GM08714 (cell line): Measurements from ENCODE around the gene ERC2.

Source experiments
- H3K4me3 ChIP-seq: fragments of 200-500 bp; sonication (Bioruptor generic); 2 replicates; pipeline ENCODE4 v1.5.1; 2014; ENCODE audit warnings: mild to moderate bottlenecking, low read length, inconsistent platforms
- ZNF274 ChIP-seq: IDR thresholded peaks from 2 replicates; pipeline ENCODE4 v1.6.1; 2012; ENCODE audit warnings: mild to moderate bottlenecking, low read depth, low read length

The ERC2 gene

DNA sequence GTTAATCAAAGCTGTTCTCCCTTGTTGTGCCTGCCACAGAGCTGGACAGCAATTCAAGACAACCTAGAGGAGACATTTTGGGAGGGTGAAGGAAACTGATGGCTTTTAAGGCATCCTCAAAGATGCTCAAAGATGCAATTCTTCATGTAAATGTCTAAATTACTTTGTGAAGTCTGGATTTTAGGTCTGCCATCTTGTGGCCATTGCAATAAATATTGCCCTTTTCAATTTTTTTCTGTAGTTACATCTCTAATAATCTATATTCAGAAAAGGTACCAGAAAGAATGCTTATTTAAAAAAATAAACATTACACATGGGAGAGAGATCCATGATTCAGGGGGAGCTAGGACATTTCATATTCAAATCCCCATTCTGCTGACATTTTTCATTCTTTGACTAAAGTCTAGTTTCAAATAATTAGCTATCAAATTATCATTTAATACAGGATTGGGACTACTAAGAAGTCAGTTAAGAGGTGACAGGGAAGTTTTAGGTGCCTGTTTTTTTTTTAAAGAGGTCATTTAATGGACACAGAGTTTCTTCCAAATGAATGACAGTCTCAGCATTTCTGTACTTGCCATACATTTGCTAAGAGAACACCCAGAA is 721.4 kb downstream of the ERC2 start:
- TF ChIP-seq ZNF274, result no peak
- no peak overlapping the region for H3K4me3 ChIP-seq

DNA sequence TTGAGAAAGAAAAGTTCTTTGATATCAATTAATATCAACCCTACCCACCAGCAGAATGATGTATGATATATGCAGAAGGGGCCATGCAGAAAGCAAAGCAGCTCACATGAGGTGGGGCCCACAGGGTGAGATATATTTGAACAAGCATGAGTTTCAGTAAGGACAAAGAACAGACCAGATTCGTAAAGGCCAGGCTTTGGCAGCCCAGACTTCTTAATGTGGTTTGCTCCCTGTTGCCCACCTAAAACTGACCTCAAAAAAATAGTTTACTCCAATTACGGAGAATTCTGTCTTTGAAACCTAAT is 725.5 kb downstream of the ERC2 start:
- H3K4me3 ChIP-seq, result no peak overlapping the region
- no peak for TF ChIP-seq ZNF274

DNA sequence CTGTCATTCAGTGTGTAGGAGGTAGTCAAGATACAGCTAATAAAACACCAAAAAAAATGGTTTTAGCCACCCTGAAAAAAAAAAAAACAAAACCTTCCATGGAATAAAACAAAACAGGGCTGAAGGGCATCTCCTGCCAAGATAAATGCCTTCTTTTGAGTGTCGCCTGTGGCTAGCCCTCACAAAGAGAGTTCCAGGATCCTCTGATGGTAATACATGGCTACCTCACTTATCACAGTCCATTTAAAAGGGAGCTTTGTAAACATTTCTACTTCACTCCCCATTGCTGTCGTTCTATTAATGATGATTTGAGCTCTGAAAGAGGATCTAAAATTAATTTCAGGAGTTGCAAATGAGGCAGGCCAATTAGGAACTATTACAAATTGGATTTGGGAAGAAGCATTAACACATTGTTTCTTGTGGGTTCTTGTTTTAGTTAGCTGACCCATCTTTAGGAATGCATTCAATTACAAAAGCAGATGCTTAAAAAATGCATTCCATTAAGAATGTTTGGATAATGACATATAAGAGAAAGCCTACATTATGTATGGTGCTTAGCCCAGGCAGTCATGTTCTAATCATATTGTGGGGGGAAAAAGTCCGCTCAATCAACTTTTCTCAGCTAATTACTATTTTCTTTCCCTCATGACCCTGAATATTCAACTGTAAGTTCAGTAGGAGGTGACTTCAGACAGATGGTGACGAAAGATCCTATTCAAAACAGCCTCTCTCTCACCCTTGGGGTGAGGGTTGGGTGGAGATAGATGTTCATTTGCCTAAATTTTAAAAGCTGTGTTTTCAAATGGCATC is 726.0 kb downstream of the ERC2 start:
- TF ChIP-seq ZNF274, result no peak
- no peak overlapping the region for H3K4me3 ChIP-seq

DNA sequence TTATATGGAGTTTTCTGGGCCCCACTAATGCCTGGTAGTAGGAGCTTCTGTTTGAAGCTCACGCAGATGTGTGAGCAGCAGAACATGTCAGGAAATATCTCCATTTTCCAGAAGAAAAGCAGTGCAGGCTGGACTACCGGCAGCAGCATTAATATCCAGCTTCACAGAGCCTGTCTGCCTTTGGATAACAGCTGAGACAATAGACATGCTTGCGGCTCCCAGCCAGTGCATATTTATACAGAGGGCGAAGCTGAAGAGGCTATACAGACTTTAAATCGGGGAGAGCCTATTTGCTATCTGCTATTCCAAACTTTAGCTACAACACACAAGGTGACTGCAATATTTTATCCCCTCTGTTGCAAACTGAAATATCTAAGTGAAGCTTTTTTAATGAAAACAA is 731.1 kb downstream of the ERC2 start:
- no peak overlapping the region for H3K4me3 ChIP-seq
- no peak for TF ChIP-seq ZNF274

DNA sequence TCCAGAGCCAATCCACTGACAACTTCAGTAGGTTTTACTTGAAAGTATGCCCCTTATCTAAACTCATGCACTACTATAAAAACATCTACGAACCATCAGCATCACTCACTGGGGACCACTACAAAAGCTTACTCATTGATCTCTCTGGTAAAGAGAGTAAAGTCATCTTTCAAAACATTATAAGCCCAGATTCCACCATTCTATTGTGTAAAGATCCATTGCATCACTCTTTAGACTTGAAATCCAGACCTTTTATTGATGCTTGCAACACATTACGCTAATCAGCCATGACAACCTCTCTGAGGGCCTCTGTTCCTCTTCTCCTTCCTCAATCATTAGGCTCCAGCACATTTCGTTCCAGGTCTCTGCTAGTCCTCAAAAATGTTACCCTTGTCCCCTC is 732.3 kb downstream of the ERC2 start:
- TF ChIP-seq ZNF274, result no peak
- no peak overlapping the region for H3K4me3 ChIP-seq

DNA sequence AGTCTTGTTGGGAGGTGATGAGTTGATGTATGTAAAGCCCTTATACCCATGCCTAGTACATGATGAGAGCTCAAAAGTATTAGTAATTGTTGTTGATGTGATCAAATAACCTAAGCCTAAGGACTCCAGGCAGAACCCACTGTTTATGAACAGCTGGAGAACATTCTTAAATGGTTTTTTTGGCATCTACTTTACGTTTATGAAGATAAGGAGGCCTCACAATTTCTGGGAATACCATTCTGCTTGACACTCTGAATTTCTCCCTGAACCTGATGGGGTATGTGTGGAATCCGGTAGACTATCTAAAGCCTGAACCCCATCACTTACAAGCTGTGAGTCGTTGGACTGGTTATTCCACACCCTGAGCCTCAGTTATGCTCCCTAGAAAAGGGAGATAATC is 736.5 kb downstream of the ERC2 start:
- no peak overlapping the region for H3K4me3 ChIP-seq
- no peak for TF ChIP-seq ZNF274

DNA sequence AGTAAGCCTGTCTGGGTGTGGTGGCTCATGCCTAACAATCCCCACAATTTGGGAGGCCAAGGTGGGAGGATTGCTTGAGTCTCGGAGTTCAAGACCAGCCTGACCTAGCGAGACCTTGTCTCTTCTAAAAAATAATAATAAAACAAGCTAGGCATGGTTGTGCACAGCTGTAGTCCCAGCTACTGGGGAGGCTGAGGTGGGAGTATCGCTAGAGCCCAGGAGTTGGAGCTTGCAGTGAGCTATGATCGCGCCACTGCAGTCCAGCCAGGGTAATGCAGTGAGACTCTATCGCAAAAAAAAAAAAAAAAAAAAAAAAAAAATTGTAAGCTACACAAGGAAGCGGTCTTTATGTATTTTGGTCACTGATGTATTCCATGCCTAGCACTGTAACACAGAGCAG is 738.7 kb downstream of the ERC2 start:
- no peak overlapping the region for H3K4me3 ChIP-seq
- TF ChIP-seq ZNF274, result no peak

DNA sequence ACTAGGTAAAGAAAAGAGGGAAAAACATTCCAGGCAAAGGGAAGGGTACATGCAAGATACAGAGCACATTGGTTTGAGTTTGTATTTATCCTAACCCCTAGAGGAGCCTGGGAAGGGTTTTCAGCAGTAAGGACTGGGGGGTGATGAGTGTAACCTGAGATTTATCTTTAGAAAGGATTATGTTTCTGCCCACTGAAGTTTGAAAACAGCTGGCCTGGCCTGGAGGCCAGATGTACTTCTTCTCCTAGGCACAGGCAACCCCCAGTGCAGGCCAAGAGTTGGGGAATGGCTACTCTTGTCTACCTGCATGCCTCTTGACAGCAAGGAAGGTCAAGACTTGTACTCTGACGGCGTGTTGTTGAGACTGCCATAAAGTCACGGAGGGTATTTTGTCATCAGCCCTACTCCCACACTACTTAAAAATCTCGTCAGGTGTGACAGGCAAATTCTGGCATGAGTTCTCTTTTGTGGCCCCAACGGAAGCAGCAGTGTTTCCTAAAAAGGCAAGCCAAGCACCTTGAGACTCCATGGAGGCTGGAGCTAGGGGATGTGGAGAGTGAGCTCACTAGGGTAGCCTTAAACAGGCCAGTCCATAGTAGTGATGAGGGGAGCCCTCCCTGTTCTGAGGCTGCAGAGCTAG is 739.7 kb downstream of the ERC2 start:
- no peak for TF ChIP-seq ZNF274
- no peak overlapping the region for H3K4me3 ChIP-seq

DNA sequence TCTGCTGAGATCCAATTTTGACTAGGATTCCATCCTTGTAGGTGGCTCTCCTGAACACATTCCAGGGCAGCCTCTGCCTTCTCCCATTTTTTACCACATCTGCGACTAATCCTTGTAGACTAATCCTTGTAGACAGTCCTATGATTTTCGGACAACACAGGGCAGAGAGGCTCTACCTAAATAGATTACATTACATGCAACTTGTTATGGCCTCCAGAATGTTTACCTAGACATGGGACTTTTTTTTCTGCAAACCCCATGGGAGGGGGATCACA is 741.8 kb downstream of the ERC2 start:
- no peak overlapping the region for H3K4me3 ChIP-seq
- TF ChIP-seq ZNF274, result no peak

DNA sequence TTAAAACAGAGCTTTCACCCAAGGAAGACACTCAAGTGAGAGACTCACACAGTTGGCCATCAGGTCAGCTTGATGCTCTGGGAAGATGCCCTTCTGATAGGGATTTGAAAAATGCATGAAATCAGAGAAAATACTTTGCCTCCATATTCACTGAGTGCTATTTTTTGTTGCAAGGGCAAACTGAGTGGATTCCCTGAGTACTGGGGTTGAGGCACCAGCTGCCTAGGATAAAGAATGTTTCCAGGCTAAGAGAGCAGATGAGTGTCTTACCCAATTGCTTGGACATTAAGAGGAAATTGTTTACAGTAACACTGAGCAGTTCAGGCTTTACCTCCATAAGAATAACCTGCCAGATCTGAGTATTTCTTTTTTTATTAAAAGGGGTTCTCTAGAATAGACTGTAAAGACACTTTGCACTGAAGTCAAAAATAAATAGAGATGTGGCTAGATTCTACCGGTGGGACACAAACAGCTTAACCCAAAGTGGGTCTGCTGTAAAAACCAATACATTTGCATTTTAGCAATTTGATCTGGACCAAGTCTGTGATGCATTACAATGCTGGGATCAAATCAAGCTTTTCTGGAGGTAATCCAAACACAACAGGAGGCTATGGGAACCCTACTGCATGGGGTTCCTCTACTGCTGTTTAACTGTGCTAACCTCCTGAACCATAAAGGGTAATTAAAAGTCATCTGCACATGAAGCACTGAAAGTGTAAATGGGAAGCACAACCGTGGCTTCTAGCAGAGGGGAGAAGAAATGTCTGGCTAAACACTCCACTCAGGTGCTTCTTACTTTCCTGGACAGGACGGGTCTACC is 742.4 kb downstream of the ERC2 start:
- TF ChIP-seq ZNF274, result no peak
- H3K4me3 ChIP-seq, result no peak overlapping the region

DNA sequence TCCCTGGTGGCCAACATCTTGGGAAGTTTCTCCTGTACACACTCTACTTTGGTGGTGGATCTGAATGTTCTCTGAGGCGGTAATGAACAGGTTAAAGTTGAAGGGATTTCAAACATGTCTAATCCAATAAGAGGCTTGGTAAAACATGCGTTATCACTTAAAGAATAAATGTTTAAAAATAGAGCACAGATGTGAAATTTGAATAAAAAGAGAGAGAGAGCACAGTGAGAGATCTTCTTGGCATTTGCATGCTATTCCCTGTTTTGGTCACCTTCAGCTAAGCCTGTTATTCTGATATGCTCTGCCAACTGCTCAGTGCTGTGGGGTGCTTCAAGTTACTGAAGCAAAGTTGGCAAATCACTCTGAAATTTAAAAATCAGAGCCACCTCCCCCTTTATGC is 743.4 kb downstream of the ERC2 start:
- H3K4me3 ChIP-seq, result no peak overlapping the region
- TF ChIP-seq ZNF274, result no peak

DNA sequence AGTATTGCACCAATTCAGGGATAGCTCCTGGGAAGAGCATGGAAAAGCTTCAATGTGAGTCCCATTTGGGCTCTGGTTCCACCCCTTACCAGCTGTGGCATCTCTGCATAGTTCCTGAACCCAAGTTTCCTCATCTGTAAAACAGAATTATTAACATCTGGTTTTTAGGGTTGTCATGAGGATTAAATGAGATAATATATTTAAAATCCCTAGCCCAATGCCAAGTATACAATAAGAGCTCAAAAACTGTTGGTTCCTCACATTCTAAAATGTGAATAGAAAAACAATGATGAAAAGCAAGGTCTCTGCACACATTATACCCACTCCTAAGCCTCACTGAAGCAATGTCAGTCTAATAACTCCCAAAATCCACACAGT is 743.9 kb downstream of the ERC2 start:
- H3K4me3 ChIP-seq, result no peak overlapping the region
- no peak for TF ChIP-seq ZNF274

DNA sequence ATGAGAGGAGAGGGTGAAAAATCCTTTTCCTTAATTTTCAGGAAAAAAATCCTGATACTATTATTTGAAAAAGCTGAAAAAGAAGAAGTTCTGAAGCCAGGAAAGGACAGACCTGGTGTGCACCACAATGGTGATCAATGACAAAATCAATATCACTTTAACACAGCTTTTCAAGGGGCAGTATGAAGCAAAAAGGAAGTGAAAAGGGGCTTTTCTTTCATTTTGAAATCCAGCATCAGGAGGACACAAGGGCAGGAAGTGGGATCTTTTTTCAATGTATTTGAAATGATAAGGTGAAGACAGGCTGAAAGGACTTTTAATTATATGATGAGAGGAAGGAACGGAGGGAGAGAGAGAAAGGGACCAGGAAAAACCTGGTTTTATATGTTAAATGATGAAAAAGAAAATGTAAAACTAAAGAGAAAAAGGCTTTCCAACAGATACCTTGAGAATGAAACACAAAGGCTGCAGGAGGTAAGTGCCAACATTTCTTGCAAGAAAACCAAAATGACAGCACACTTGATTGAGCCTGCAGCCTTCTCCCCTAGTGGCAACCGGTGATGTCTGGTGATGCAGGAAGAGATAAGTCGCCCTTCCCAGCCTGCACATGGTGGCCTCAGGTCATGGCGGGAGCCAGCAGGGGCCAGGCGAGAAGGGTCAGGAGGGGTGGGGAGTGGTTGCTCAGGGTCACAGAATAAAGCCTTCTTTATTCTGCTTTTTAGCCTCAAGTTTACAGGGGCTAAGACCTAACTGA is 744.4 kb downstream of the ERC2 start:
- no peak overlapping the region for H3K4me3 ChIP-seq
- TF ChIP-seq ZNF274, result no peak

DNA sequence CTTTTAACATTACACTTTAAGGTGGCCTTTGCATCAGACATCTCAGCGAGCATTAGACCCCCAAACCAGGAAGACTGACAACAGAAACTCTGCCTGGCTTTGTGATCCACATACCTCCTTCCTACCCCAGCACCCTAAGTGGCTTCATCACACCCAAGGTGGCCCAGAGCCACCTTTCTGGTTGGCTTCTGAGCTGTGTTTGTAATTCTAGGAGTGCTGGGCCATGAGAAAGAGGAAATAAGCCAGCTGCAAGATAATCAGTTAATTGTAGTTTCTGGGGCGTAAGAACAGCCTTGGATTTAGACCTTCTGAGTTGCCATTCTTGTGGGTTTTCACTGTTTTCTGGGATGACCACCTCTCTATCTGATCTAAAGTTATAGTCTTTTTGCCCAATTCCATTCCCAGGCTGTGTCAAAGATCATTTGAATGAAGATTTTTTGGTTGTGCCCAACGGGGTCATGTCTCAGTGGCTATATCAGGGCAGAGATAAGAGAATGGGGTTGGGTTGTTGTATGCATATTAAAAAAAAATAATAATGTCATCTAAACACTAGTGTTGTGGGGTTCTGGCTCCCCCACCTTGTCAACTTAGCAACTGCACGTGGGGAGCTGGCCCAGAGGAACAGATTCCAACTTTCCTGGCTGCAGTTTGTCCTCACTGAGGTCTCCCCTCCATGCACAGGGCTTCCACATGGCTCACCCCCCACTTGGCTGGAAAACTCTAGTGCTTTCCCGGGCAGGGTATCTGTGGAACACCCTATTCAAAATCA is 746.4 kb downstream of the ERC2 start:
- TF ChIP-seq ZNF274, result no peak
- H3K4me3 ChIP-seq, result no peak overlapping the region

DNA sequence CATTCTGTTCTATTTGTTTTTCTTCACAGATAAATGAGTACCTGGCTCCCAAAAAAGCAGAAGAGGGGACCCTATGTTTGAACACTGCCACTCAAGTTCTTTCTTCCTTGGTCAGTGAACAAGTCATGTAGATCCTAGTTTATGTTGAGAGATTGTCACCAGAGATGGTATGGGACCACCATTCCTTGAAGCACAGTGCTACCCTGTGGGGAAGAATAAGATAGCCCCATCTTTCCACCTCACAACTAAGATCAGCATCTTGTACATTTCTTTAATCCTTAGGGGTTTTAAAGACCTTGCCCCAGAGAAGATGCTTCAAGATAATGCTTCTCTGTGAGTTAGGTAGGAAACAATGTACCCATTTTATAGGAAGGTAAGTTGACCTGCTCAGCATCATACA is 747.7 kb downstream of the ERC2 start:
- TF ChIP-seq ZNF274, result no peak
- no peak overlapping the region for H3K4me3 ChIP-seq
